Measurements from ENCODE around the gene PPARGC1A. TPM values are rescaled to one million over a fixed set of nuclear protein-coding genes. Genes with fewer than 3 reads are reported as not detected.

Gene PPARGC1A
- total RNA-seq, 1 donor: 0.52 TPM

- Histone ChIP-seq H3K4me3 (ENCODE audit: low read length) (no peak overlapping the region), H3K27me3 (ENCODE audit: insufficient read depth, low read length) (no peaks in the 10 kb centered on the region), H3K9me3 (ENCODE audit: low read depth, low read length) (no peaks in the 10 kb centered on the region), H3K4me1 (ENCODE audit: insufficient read depth, low read length) (peaks cover 5% of the 10 kb centered on the region)
Measured at GRCh38 chr4:23877758-23878229, 12.1 kb downstream of the PPARGC1A start.

- H3K4me1 ChIP-seq (ENCODE audit: insufficient read depth, low read length): peaks cover 5% of the 10 kb centered on the region
- no peak overlapping the region for H3K4me3 ChIP-seq (ENCODE audit: low read length)
- H3K9me3 ChIP-seq (ENCODE audit: low read depth, low read length): no peaks in the 10 kb centered on the region
- H3K27me3 ChIP-seq (ENCODE audit: insufficient read depth, low read length): no peaks in the 10 kb centered on the region
Measured at GRCh38 chr4:23876418-23877089, 13.3 kb downstream of the PPARGC1A start.

- Histone ChIP-seq H3K9me3 (ENCODE audit: low read depth, low read length) (no peaks in the 10 kb centered on the region), H3K4me1 (ENCODE audit: insufficient read depth, low read length) (no peaks in the 10 kb centered on the region), H3K27me3 (ENCODE audit: insufficient read depth, low read length) (no peaks in the 10 kb centered on the region), H3K4me3 (ENCODE audit: low read length) (no peak overlapping the region)
Measured at GRCh38 chr4:23875317-23875716, 14.5 kb downstream of the PPARGC1A start.

- Histone ChIP-seq H3K9me3 (ENCODE audit: low read depth, low read length) (no peaks in the 10 kb centered on the region), H3K4me3 (ENCODE audit: low read length) (no peak overlapping the region), H3K27me3 (ENCODE audit: insufficient read depth, low read length) (no peaks in the 10 kb centered on the region), H3K4me1 (ENCODE audit: insufficient read depth, low read length) (no peaks in the 10 kb centered on the region)
Measured at GRCh38 chr4:23874536-23874901, 15.3 kb downstream of the PPARGC1A start.

- no peaks in the 10 kb centered on the region for H3K9me3 ChIP-seq (ENCODE audit: low read depth, low read length)
- no peak overlapping the region for H3K4me3 ChIP-seq (ENCODE audit: low read length)
- H3K4me1 ChIP-seq (ENCODE audit: insufficient read depth, low read length): no peaks in the 10 kb centered on the region
- H3K27me3 ChIP-seq (ENCODE audit: insufficient read depth, low read length): no peaks in the 10 kb centered on the region
Measured at GRCh38 chr4:23873717-23874535, 15.9 kb downstream of the PPARGC1A start.

GRCh38 chr4:23871426-23871825, 18.4 kb downstream of the PPARGC1A start:
- Histone ChIP-seq H3K4me1 (ENCODE audit: insufficient read depth, low read length) (no peaks in the 10 kb centered on the region), H3K4me3 (ENCODE audit: low read length) (no peak overlapping the region), H3K9me3 (ENCODE audit: low read depth, low read length) (no peaks in the 10 kb centered on the region), H3K27me3 (ENCODE audit: insufficient read depth, low read length) (no peaks in the 10 kb centered on the region)

- no peaks in the 10 kb centered on the region for H3K27me3 ChIP-seq (ENCODE audit: insufficient read depth, low read length)
- H3K4me3 ChIP-seq (ENCODE audit: low read length): no peak overlapping the region
- H3K9me3 ChIP-seq (ENCODE audit: low read depth, low read length): no peaks in the 10 kb centered on the region
- peaks cover 3% of the 10 kb centered on the region for H3K4me1 ChIP-seq (ENCODE audit: insufficient read depth, low read length)
Measured at GRCh38 chr4:23866450-23867075, 23.3 kb downstream of the PPARGC1A start.

GRCh38 chr4:23861897-23862296, 27.9 kb downstream of the PPARGC1A start:
- peaks cover 3% of the 10 kb centered on the region for H3K4me1 ChIP-seq (ENCODE audit: insufficient read depth, low read length)
- no peaks in the 10 kb centered on the region for H3K27me3 ChIP-seq (ENCODE audit: insufficient read depth, low read length)
- no peak overlapping the region for H3K4me3 ChIP-seq (ENCODE audit: low read length)
- H3K9me3 ChIP-seq (ENCODE audit: low read depth, low read length): no peaks in the 10 kb centered on the region

GRCh38 chr4:23860919-23861318, 28.9 kb downstream of the PPARGC1A start:
- H3K9me3 ChIP-seq (ENCODE audit: low read depth, low read length): no peaks in the 10 kb centered on the region
- no peaks in the 10 kb centered on the region for H3K27me3 ChIP-seq (ENCODE audit: insufficient read depth, low read length)
- H3K4me3 ChIP-seq (ENCODE audit: low read length): no peak overlapping the region
- peaks cover 3% of the 10 kb centered on the region for H3K4me1 ChIP-seq (ENCODE audit: insufficient read depth, low read length)

GRCh38 chr4:23857367-23857959, 32.4 kb downstream of the PPARGC1A start:
- Histone ChIP-seq H3K27me3 (ENCODE audit: insufficient read depth, low read length) (no peaks in the 10 kb centered on the region), H3K4me1 (ENCODE audit: insufficient read depth, low read length) (no peaks in the 10 kb centered on the region), H3K4me3 (ENCODE audit: low read length) (no peak overlapping the region), H3K9me3 (ENCODE audit: low read depth, low read length) (no peaks in the 10 kb centered on the region)

- Histone ChIP-seq H3K9me3 (ENCODE audit: low read depth, low read length) (no peaks in the 10 kb centered on the region), H3K4me1 (ENCODE audit: insufficient read depth, low read length) (no peaks in the 10 kb centered on the region), H3K4me3 (ENCODE audit: low read length) (no peak overlapping the region), H3K27me3 (ENCODE audit: insufficient read depth, low read length) (no peaks in the 10 kb centered on the region)
Measured at GRCh38 chr4:23856630-23857029, 33.2 kb downstream of the PPARGC1A start.

GRCh38 chr4:23855912-23856605, 33.8 kb downstream of the PPARGC1A start:
- no peak overlapping the region for H3K4me3 ChIP-seq (ENCODE audit: low read length)
- H3K4me1 ChIP-seq (ENCODE audit: insufficient read depth, low read length): no peaks in the 10 kb centered on the region

GRCh38 chr4:23853986-23854660, 35.7 kb downstream of the PPARGC1A start:
- Histone ChIP-seq H3K27me3 (ENCODE audit: insufficient read depth, low read length) (no peaks in the 10 kb centered on the region), H3K9me3 (ENCODE audit: low read depth, low read length) (no peaks in the 10 kb centered on the region), H3K4me3 (ENCODE audit: low read length) (no peak overlapping the region), H3K4me1 (ENCODE audit: insufficient read depth, low read length) (no peaks in the 10 kb centered on the region)

More at GRCh38 chr4:23855912-23856605, 33.8 kb downstream of the PPARGC1A start:
- Histone ChIP-seq H3K9me3 (ENCODE audit: low read depth, low read length) (no peaks in the 10 kb centered on the region), H3K27me3 (ENCODE audit: insufficient read depth, low read length) (no peaks in the 10 kb centered on the region)

GRCh38 chr4:23851464-23851863, 38.4 kb downstream of the PPARGC1A start:
- no peaks in the 10 kb centered on the region for H3K9me3 ChIP-seq (ENCODE audit: low read depth, low read length)
- H3K4me3 ChIP-seq (ENCODE audit: low read length): no peak overlapping the region
- H3K27me3 ChIP-seq (ENCODE audit: insufficient read depth, low read length): no peaks in the 10 kb centered on the region
- no peaks in the 10 kb centered on the region for H3K4me1 ChIP-seq (ENCODE audit: insufficient read depth, low read length)

Measured in mononuclear cell (primary cell).